Kidney (tissue), 14 donors: Measurements from ENCODE around the gene KLKB1. TPM values are rescaled to one million over a fixed set of nuclear protein-coding genes. Genes with fewer than 3 reads are reported as not detected.

Experiments
- DNase-seq, 5 donors: peaks; one replicate each; pipeline ENCODE4 v3.0.0-alpha.2; 2013 to 2020
- FAIRE-seq: peaks from 2 replicates; lab custom pipeline; 2012; peaks lifted over from hg19 to GRCh38; lab: Jason Lieb, UNC
- H3K27ac ChIP-seq, 2 donors: one replicate each; pipeline ENCODE4 v1.7.0; 2013; ENCODE audit warnings: low read depth in 2 of 2, low read length in 2 of 2, inconsistent platforms in 1 of 2
- H3K27me3 ChIP-seq: one replicate; pipeline ENCODE4 v1.7.1; 2013; ENCODE audit warnings: low read length, inconsistent platforms; ENCODE audit not compliant: control insufficient read depth, insufficient read depth
- H3K36me3 ChIP-seq, 3 donors: one replicate each; pipeline versions ENCODE4 v1.7.0 to v1.7.1; 2013; ENCODE audit warnings: low read length in 3 of 3, control low read depth in 1 of 3, inconsistent platforms in 1 of 3; ENCODE audit not compliant: insufficient read depth in 3 of 3, control insufficient read depth in 2 of 3
- H3K4me1 ChIP-seq, 3 donors: one replicate each; pipeline versions ENCODE4 v1.7.0 to v1.7.1; 2013; ENCODE audit warnings: low read length in 3 of 3, inconsistent platforms in 1 of 3, low read depth in 1 of 3; ENCODE audit not compliant: control insufficient read depth in 2 of 3, insufficient read depth in 2 of 3
- H3K4me3 ChIP-seq, 3 donors: one replicate each; pipeline versions ENCODE4 v1.7.0 to v1.8.1; 2013; ENCODE audit warnings: low read length in 3 of 3, control low read depth in 1 of 3, inconsistent platforms in 1 of 3
- H3K9ac ChIP-seq, 3 donors: one replicate each; pipeline versions ENCODE4 v1.7.0 to v1.7.1; 2013; ENCODE audit warnings: low read length in 3 of 3, control low read depth in 1 of 3, inconsistent platforms in 1 of 3
- H3K9me3 ChIP-seq, 3 donors: one replicate each; pipeline versions ENCODE4 v1.7.0 to v1.7.1; 2013; ENCODE audit warnings: low read length in 3 of 3, control low read depth in 1 of 3, inconsistent platforms in 1 of 3; ENCODE audit not compliant: control insufficient read depth in 2 of 3, insufficient read depth in 1 of 3
- intact Hi-C: fragments of 100-400 bp; cut with DNase I; formaldehyde crosslinking; loops from one replicate; pipeline ENCODE4 v1.11.1; 2022
- polyA plus RNA-seq: library from polyadenylated mRNA; stranded (reverse); fragments of 350-450 nt; fragmentation: Illumina TruSeq; extraction: RNeasy Lipid Tissue Mini Kit (QIAGEN cat#74804); gene quantifications from one replicate; pipeline ENCODE4 v1.2.3, GENCODE V29; 2014; ENCODE audit warnings: low read depth, low replicate concordance; ENCODE audit not compliant: insufficient read depth
- total RNA-seq: library from RNA; stranded (reverse); fragmentation: NEBNext Ultra II Directional; extraction: Animal tissue kit (Norgen Biotek cat#: 25700); gene quantifications from one replicate; pipeline ENCODE4 v1.2.1, GENCODE V29; 2021
- TF ChIP-seq, protein P1 (sequence below): IDR thresholded peaks from 3 replicates; pipeline ENCODE4 v1.5.1; 2012; ENCODE audit warnings: mild to moderate bottlenecking, moderate library complexity, borderline replicate concordance; ENCODE audit not compliant: insufficient read depth; ENCODE audit errors: extremely low read depth
- donor health status: control.
- donor health status: control.
- donor health status: control.
- donor health status: control.
- donor health status: control.
- donor health status: DM: yes; HTN: yes; CAD: no.
- donor health status: Normal renal cell carcinoma (clear cell type).

Gene KLKB1
- total and polyA plus RNA-seq, 2 donors from 2014 or later: 2.1 to 5.7 TPM

- DNase-seq: peak in 4 of 5 donors; percentile 17 to 40 (median 29)
- no peak overlapping the region for H3K9ac ChIP-seq
- no peak for FAIRE-seq
Measured at GRCh38 chr4:186298031-186298647, 70.8 kb downstream of the KLKB1 start.

DNA sequence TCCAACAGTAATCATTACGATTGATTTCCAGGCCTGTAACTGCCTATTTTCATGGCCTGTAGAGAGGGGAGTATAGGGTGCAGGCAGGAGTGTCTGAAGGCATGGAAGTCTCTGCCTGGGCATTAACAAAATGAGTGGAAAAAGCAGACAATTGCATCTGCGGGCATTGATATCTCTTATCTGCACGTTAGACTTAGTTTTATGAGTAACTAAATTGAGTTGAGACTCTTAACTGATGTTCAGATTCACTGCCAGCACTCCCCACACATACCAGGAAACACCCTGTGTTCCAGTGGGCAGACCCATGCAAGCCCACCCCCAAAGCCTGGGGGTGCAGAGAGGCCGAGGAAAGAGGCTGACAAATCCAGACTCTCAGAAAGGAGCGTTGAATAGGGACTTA, 72.0 kb downstream of the KLKB1 start:
- H3K27ac ChIP-seq: no peak overlapping the region
- no peak for DNase-seq
- FAIRE-seq: no peak
- H3K27me3 ChIP-seq: peaks cover 2% of the 10 kb centered on the region
- H3K9me3 ChIP-seq: no peaks in the 10 kb centered on the region
- intact Hi-C loops: loop anchor here (5.0 kb wide), 1 partner anchor 288 kb away; no protein-coding TSS in a partner anchor
- no peak overlapping the region for H3K4me3 ChIP-seq
- H3K9ac ChIP-seq: no peak overlapping the region
- TF ChIP-seq, protein P1, sequence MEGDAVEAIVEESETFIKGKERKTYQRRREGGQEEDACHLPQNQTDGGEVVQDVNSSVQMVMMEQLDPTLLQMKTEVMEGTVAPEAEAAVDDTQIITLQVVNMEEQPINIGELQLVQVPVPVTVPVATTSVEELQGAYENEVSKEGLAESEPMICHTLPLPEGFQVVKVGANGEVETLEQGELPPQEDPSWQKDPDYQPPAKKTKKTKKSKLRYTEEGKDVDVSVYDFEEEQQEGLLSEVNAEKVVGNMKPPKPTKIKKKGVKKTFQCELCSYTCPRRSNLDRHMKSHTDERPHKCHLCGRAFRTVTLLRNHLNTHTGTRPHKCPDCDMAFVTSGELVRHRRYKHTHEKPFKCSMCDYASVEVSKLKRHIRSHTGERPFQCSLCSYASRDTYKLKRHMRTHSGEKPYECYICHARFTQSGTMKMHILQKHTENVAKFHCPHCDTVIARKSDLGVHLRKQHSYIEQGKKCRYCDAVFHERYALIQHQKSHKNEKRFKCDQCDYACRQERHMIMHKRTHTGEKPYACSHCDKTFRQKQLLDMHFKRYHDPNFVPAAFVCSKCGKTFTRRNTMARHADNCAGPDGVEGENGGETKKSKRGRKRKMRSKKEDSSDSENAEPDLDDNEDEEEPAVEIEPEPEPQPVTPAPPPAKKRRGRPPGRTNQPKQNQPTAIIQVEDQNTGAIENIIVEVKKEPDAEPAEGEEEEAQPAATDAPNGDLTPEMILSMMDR: no peak
- no peaks in the 10 kb centered on the region for H3K36me3 ChIP-seq
- H3K4me1 ChIP-seq: peaks cover 0 to 3% (median 0%) of the 10 kb centered on the region in 3 donors

More at GRCh38 chr4:186298031-186298647, 70.8 kb downstream of the KLKB1 start:
- no peaks in the 10 kb centered on the region for H3K9me3 ChIP-seq
- peaks cover 2% of the 10 kb centered on the region for H3K27me3 ChIP-seq
- intact Hi-C loops: loop anchor here (5.0 kb wide), 1 partner anchor 289 kb away; no protein-coding TSS in a partner anchor
- no peaks in the 10 kb centered on the region for H3K36me3 ChIP-seq
- H3K4me1 ChIP-seq: peaks cover 0 to 3% (median 0%) of the 10 kb centered on the region in 3 donors
- H3K4me3 ChIP-seq: peak overlapping the region in 1 of 3 donors; percentile 7
- no peak overlapping the region for H3K27ac ChIP-seq
- TF ChIP-seq, protein P1: no peak

DNA sequence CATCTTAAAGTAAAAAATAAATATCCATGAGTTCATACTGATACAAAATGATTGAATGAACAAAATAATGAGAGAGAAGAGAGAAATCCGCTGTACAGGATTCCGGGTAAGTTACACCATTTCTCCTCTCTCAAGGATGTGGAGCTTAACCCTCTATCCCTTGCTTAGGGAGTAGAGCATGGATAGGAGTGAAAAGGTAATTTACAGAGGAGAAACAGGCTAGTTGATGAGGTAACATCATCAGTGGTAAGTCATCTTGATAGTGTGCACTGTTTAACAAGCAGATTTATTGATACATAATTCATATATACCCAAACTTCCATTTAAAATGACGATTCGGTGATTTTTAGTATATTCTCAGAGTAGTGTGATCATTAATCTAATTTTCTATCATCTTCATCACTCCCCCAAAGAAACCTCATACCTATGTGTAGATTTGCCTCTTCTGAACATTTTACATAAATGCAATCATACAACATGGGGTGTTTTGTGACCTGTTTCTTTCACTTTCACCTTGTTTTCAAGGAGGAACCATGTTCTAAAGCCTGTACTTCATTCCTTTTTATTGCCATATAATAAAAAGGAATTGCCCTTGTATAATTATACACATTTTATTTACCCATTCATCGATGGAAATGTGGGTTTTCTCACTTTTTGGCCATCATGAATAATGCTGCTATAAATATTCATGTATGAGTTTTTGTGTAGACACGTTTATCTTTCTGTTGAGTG, 73.5 kb downstream of the KLKB1 start:
- no peak for DNase-seq
- TF ChIP-seq, protein P1: no peak
- no peaks in the 10 kb centered on the region for H3K36me3 ChIP-seq
- no peak overlapping the region for H3K27ac ChIP-seq
- no peaks in the 10 kb centered on the region for H3K9me3 ChIP-seq
- H3K4me1 ChIP-seq: peaks cover 0 to 3% (median 0%) of the 10 kb centered on the region in 3 donors
- H3K4me3 ChIP-seq: no peak overlapping the region
- H3K27me3 ChIP-seq: peaks cover 2% of the 10 kb centered on the region
- FAIRE-seq: no peak
- no peak overlapping the region for H3K9ac ChIP-seq
- intact Hi-C loops: no loop called here
